Measurements from ENCODE around the gene RUFY3.
A peak's percentile ranks its signal among the peaks of the same experiment; 100 is the strongest.
"Not testable (repeated sequence)": the region's sequence is repeated elsewhere in the genome, so short reads cannot be mapped to it uniquely, and the experiment has no call there.

The RUFY3 gene

GRCh38 chr4:70706044-70706461, 15.7 kb upstream of the RUFY3 start:
- DNase-seq, result no peak

GRCh38 chr4:70706516-70706915, 15.2 kb upstream of the RUFY3 start:
- DNase-seq, result no peak

- DNase-seq, result no peak
These were observed 12.1 kb upstream of the RUFY3 start for GRCh38 chr4:70709611-70710205.

- no peak for DNase-seq
These were observed 10.2 kb upstream of the RUFY3 start for GRCh38 chr4:70711599-70711998.

GRCh38 chr4:70712150-70712549, 9.6 kb upstream of the RUFY3 start:
- DNase-seq, result no peak

- no peak for DNase-seq
These were observed 8.9 kb upstream of the RUFY3 start for GRCh38 chr4:70712604-70713452.

GRCh38 chr4:70713453-70714078, 8.2 kb upstream of the RUFY3 start:
- peak; percentile 7 for DNase-seq

- no peak for DNase-seq
These were observed 7.5 kb upstream of the RUFY3 start for GRCh38 chr4:70714079-70714887.

GRCh38 chr4:70715097-70715496, 6.7 kb upstream of the RUFY3 start:
- no peak for DNase-seq

- no peak for DNase-seq
These were observed 2.8 kb upstream of the RUFY3 start for GRCh38 chr4:70718811-70719604.

- no peak for DNase-seq
These were observed 531 bp downstream of the RUFY3 start for GRCh38 chr4:70722199-70722791.

GRCh38 chr4:70724463-70724862, 2.7 kb downstream of the RUFY3 start:
- DNase-seq, result no peak

- DNase-seq, result no peak
These were observed 3.9 kb downstream of the RUFY3 start for GRCh38 chr4:70725633-70726032.

GRCh38 chr4:70726515-70726914, 4.8 kb downstream of the RUFY3 start:
- DNase-seq, result not testable (repeated sequence)

- DNase-seq, result no peak
These were observed 6.3 kb downstream of the RUFY3 start for GRCh38 chr4:70728091-70728490.

GRCh38 chr4:70732878-70733277, 11.1 kb downstream of the RUFY3 start:
- DNase-seq, result not testable (repeated sequence)

GRCh38 chr4:70734168-70734954, 12.6 kb downstream of the RUFY3 start:
- DNase-seq, result peak; percentile 64

- no peak for DNase-seq
These were observed 13.2 kb downstream of the RUFY3 start for GRCh38 chr4:70734971-70735370.

GRCh38 chr4:70735915-70736314, 14.2 kb downstream of the RUFY3 start:
- DNase-seq, result peak; percentile 12

GRCh38 chr4:70737006-70737405, 15.2 kb downstream of the RUFY3 start:
- no peak for DNase-seq

- DNase-seq, result no peak
These were observed 15.6 kb downstream of the RUFY3 start for GRCh38 chr4:70737409-70737808.

All from GF-D8 (cell line).